HG02759 (cell line): ENCODE data around the gene SEPTIN10.
"Not testable (repeated sequence)": the region's sequence is repeated elsewhere in the genome, so short reads cannot be mapped to it uniquely, and the experiment has no call there.

Experiments used
- ATAC-seq: cut with Tn5 transposase; IDR thresholded peaks from one replicate; pipeline ENCODE4 v1.9.1; 2021; ENCODE audit warnings: mild to moderate bottlenecking, moderate library complexity; ENCODE audit not compliant: unreplicated experiment

Gene SEPTIN10

DNA sequence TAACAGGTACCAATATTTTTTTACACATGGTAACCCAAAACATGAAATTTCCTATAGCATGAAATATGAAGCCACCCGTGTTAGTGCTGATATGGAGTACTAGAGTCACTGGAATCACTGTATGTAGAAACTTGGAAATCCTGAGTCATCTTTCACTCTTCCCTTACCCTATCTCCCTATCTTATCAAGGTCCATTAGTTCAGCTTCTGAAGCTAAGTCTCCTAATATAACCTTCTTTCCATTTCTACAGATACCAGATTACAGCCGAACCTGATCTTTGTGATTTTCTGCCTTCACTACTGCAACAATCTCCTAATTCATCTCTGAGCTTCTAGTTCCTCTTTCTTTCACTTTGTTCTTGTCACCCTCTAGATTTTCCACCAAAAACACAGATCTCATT, 59.0 kb downstream of the SEPTIN10 start:
- no peak for ATAC-seq

DNA sequence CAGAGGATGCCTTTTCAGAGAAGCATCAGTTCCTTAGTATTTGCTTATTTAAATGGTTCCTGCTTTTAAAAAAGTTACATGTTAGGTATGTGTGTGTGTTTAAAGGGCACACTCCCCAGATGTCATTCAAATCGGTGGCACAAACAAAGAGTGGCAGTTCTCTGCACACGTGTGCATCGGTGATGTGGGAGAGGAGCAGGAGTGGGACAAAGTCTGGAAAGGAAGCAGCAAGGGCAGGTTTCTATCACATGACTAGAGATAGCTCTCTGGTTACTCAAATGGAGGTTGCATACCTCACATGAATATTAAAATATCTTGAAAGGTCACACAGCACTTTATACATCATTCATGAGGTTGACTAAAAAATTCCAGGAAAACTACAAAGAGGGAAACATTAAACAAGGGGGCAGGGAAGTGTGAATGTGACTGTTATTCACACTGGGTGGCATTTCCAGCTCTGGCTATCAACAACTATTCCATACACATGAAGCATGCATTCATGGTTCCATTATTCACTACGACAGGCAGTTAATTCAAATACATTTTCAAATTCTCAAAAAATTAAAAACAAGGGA, 64.7 kb downstream of the SEPTIN10 start:
- ATAC-seq, result no peak

DNA sequence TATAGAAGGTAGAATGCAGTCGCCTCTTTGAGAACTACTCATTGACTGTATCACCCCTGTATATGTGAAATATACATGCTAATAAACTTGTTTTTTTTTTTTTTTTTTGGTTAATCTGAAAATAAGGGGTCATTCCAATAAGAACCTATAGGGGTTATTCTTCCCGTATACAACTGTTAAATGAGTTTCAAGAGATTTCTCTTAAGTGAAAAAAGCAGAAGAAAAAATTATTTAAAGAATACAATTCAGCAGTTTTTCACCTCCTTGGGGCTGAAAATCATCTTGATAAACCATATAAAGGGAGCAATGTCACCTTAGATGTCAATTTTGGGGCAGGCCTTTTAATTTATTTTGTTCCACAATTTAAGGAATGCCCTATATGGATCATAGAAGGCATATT, 66.5 kb downstream of the SEPTIN10 start:
- no peak for ATAC-seq

DNA sequence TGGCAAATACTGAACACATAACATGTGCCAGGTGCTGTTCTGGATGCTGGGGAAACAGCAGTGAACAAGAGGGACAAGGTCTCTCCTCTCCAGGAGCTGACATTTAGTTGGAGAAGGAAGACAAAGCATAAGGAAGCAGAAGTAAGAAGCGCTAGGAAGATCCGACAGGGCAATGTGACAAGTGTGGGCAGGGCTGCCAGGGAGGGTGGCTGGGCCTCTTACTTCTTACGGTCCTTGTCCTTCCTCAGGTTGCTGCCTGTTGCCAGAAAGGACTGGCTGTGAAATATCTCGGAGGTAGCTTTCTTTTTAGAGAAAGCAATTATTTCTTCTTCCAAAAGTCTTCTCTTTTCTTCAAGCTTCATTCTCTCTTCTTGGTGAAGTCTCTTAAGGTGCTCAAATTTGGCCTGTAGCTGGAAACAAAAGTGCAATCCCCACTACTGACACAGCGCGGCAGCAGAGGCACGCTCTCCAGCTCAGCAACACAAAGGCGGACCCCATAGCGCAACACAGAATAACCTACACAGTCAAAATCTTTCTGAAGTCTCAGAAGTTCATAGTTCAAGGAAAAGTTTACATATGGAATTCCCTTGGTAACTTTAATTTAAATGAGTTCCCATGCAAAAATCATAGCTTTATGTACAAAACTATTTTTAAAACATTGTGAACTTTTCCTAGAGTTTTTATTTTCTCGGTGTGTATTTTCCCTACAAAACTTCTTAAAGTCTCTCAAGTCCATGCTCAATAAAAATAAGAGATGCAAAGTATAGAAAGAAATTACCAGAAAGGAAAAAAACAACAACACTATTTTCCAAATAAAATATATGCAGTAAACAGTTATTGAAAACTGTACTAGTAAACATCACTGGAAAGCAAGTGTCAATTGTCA, 67.7 kb downstream of the SEPTIN10 start:
- peak; percentile 80 for ATAC-seq

DNA sequence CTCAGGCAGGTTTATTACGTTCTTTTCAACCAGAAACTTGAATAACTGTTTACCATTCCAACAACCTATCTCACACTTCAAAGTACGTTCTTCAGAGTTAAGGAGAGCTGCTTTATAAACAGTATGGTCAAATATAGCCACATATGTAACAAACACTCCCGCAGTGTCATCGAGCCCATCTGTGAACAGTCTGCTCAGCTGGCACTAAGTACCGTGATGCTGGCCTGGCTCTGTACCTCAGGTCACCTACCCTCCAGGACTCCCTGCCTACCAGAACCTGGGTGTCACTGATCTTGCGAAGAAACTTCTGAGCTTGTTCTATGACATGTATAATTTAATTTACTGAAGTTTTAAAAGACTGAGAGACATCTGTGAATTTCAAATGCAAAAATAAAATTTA, 71.4 kb downstream of the SEPTIN10 start:
- no peak for ATAC-seq

DNA sequence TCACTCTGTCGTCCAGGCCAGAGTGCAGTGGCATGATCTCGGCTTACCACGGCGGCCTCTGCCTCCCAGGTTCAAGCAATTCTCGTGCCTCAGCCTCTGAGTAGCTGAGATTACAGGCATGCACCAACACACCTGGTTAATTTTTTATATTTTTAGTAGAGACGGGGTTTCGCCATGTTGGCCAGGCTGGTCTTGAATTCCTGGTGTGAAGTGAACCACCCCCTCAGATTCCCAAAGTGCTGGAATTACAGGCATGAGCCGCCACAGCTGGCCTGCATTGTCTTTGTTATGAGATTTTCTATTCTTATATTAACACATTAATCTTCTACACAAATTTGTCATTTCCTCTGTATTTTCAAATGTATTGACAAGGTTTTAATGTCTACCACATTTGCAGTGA, 75.2 kb downstream of the SEPTIN10 start:
- no peak for ATAC-seq

DNA sequence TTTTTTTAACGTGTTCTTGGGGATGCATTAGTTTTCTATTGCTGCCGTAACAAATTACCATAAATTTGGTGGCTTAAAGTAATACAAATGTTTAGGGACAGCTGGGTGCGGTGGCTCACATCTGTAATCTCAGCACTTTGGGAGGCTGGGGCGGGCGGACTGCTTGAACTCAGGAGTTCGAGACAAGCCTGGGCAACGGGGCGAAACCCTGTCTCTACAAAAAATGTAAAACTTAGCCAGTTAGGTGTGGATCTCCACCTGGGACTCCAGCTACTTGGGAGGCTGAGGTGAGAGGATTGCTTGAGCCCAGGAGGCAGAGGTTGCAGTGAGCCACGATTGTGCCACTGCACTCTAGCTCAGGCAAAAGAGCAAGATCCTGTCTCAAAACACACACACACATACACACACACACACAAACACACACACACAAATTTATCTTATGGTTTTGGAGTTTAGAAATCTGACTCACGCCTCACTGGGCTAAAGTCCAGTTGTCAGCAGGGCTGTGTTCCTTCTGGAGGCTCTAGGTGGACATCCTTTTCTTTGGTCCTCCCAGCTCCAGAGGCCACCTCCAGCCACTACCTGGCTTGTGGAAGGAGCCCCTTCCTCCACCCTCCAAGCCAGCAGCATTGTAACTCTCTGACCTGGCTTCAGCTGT, 76.1 kb downstream of the SEPTIN10 start:
- ATAC-seq, result no peak

DNA sequence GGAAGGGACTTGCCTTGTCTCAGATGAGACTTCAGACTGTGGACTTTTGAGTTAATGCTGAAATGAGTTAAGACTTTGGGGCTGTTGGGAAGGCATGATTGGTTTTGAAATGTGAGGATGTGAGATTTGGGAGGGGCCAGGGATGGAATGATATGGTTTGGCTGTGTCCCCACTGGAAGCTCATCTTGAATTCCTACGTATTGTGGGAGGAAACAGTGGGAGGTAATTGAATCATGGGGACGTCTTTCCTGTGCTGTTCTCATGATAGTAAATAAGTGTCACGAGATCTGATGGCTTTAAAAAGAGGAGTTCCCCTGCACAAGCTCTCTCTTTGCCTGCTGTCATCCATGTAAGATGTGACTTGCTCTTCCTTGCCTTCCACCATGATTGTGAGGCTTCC, 77.2 kb downstream of the SEPTIN10 start:
- ATAC-seq, result not testable (repeated sequence)

DNA sequence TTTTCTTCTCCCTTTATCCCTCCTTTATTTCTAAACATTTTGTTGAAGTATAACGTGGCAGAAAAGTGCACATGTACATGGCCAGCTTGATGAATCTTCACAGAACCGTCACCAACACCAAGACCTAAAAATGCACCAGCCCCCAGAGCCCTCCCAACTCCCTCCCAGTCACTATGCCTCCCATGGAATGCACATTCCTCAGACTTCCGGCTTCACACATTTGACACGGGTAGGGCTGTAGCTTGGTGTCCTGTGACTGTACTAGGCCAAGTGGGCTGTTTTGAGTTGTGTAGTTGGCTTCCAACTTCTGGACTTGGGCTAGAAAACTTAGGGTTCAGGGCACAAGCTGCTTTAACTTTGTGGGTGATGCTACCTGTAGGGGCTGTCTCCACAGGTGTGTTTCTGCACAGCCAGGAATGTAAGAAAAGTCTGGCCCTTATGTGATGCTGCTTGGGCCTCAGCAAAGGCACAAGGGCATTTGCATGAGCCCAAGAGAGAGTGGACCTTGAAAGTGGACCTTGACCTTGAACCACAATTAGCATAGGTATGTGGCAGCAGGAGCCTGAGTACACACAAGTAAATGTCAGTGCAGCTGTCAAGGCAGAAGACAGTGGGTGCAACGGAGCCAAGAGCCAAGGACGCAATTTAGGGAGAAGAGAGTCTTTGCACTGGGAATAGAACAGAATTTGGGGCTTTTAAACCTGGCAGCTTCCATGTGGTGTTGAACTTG, 78.4 kb downstream of the SEPTIN10 start:
- ATAC-seq, result no peak

DNA sequence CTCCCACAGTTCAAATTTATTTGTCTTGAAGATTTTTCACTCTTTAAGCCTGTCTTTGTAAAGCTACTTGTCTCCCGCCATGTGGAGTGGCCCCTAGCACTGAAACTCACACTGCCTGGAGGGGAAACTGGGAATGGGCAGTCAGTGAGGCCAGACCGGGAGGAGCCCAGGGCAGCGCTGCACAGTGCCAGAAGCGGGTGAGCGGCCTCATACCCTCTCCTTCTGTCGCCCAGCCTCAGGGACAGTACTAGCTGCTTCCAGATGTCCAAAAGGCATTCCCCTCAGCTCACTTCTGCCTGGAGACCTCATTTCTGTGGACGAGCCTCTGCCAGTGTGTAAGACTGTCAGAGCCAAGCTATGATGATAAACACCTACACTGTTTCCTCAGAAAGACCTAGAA, 79.9 kb downstream of the SEPTIN10 start:
- ATAC-seq, result no peak

DNA sequence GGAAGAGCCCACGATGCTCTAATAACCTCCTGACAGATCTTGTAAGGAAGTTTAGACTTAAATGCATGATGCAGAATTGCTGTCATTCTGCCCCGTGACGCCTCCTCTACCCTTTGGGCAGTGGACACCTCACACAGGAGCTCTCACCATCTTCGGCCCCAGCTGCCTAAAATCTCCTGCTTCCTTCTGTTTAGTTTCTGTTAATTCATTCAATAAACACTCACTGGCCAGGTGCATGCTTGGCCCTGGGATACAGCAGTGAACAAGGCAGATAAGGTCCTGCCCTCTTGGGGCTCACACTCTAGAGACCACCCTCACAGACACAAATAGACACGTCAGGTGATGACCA, 81.1 kb downstream of the SEPTIN10 start:
- ATAC-seq, result no peak

DNA sequence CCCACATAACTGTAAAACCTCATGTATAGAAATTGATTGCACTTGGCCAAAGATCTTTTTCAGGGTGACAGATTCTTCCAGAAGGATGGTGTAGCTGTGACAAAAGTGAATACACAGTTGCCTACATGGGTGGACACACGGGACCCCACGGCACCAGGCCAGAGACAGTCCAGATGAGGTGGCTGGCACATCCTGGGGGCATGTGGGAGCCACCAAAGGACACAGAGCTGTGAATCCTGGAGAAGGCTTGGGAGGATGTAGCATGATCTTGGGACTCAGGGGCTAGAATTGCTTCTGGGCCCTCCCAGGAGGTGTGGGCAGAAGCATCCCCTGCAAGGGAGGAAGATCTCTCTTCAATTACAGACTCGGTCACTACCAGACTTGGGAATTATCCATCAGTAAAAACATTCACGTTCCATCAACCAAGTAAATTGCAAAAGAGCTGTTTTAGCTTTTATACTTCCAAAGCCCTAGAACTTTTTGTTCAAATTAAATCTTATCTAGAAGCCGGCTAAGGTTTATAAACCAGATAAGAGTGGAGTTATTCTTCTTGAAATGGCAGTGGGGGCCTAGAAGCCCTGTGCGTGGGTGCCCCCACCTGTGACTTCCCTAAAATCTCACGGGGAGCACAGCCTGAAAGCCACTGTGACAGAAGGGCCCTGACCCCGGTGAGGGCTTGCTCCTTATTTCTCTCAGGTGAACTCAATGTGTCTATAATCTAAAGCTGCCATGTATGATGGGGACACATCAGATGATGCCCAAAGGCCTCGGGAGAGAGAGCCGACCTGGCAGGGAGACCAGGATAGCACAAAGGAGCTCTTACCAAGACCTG, 81.7 kb downstream of the SEPTIN10 start:
- no peak for ATAC-seq

DNA sequence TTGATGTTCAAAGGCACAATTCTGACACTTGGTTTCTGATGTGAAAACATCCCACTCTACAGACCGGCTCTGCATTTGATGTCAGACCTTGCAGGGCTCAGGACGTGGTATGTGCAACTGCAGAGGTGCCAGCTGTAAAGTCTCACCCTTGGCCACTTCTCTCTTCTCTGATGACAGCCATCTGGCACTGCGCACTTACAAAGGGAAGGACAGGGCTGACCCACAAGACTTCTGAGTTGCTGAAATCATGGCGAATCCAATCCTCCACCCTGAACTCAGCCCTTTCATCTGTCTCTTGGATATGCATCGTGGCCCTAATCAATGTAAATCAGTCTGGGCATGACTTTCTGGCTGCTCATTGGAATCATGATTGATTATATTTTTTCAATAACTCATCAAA, 82.5 kb downstream of the SEPTIN10 start:
- ATAC-seq, result no peak

DNA sequence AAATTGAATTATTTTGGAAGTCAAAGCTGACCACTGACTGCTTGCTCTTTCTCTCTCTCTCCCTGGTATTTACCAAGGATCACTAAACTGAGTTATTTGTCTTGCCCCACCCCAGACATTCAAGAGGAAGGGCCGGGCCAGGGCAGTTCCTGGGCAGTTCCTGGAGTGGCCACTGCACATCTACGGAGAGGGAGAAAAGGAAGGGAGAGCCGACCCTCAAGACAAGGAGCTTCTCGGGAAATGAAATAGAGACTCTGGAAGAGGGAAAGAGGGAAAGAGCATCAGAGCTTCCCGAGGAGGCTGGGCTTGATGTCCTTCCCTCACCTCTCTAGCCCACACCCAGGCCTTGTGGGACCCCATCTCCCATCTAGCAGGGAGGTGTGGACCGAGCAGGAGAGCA, 83.1 kb downstream of the SEPTIN10 start:
- ATAC-seq, result no peak

DNA sequence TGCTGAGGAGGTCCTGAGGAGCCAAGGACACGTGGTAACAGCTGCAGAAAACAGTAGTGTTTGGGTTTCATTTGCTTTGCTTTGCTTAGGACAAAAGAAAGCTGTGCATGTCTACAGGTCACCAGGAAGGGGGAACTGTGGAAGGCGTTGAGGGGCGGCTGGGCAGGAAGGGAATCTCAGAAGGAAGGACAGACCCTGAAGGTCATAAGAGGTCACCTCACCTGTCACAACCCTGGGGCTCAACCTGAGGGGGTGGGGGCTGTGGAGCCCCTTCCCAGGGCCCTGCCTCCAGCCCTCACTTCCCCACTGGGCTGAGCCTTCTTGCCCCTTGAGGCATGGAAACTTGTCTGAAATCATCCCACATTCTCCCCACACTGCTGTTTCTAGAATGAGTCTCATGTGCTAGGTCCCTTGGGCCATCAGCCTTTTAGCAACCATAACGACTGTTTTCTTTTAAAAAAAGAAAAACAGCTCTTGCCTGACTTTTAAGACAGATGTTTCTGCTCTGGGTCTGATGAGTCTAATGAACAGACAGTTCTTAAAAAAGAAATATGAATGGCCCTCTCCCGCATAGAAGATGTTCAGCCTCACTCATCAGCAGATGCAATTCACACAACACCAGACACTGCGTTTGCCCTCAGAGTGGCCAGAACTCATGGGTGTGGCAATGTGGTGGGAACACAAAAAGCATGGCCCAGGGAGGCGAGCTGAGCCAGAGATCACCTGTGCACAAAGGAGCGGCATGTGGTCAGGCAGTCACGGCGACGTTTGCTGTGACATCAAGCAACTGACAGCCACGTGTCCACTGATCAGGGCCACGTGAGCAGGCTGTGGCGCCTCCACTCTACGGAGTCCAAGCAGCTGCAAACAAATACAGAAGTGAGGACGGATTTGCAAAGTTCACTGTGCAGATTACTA, 84.0 kb downstream of the SEPTIN10 start:
- ATAC-seq, result no peak

DNA sequence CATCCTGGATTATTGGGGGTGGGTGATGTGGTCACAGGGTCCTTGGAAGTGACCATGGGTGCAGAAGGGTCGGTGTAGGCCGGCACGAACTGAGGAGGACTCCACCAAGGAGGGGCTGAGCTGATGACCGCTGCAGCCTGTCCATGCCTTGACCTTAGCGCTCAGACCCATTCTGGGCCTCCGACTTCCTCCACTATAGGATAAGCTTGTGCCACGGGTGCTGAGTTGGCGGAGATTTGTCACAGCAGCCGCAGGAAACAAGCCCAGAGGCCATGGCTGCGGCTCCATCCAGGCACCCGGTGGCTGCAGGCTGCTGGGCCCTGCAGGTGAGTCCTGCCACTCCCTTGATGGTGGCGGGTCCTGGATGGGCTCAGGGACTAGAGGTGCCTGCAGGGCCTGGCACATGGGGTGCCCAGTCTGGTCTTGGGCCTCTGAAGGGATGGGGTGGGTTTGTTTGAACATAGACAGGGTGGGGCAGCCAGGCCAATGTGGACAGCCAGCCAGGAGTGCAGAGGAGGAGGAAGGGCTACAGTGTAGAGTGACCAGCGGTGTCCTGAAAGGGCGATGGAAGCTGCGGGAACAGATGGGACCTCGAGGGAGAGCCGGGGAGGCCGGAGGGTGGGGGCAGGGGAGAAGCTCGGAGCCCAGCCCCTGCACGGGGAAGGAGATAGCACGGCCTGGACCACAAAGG, 84.8 kb downstream of the SEPTIN10 start:
- no peak for ATAC-seq

DNA sequence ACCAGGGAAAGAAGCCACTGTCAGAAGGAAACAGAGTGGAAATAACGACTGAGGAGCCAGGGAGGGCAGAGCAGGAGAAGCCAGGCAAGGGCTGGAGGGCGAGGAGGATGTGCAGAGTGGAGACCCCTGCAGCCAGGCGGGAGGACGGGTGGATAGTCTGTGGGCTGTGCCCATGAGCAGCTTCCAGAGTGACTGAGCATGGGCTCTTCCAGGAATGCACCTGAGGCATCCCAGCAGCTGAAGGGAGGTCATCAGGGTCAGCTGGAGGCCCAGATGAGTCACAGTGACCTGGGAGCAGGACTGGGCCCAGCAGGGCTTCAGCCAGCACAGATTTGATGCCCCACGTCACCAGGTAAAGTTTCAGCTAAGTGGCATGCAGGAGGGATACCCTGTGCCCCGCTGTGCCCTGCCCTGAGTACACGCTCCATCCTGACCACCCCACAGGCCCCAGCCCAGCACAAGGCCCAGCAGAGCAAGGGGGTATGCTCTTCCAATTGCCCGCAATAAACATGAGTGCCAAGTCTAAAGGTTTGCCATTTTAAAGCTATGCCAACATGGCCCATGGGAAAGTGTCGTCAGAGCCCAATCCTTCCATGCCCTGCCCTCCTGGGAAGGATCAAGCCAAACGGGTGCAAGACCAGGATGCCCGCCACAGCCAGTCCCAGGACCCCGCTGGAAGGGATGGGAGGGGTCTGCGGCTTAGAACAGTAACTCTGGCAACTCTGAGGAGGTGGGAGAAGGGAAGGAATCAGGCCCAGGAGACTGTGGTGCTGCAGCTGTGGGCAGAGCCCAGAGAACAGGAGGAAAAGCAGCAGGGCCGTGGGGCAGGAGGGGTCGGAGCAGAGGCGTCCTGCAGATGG, 85.7 kb downstream of the SEPTIN10 start:
- ATAC-seq, result no peak

DNA sequence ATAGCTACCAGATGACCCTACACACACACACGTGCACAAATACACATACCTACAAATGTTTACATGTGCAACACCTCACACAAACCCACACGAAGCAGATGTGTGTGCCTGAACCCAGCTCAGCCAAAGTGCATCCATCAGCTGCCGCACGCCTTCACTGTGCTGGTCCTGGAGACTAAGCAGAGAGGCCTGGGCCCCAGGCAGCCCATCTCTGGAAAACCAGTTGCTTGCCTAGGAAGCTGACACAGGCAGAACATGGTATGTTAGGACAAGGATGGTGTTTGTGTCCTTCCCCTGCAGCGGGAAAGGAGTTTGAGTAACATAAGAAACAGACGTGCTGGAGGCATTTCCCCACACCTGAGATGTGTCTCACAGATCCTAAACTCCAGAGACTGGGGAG, 86.7 kb downstream of the SEPTIN10 start:
- no peak for ATAC-seq
